GM19239 (cell line): ENCODE data around the gene SEMA4B.
"Not testable (repeated sequence)": the region's sequence is repeated elsewhere in the genome, so short reads cannot be mapped to it uniquely, and the experiment has no call there.

Experiments used
- DNase-seq: peaks from one replicate; pipeline ENCODE4 v3.0.0; 2011; ENCODE audit warnings: low spot score; ENCODE audit not compliant: insufficient read length
- FAIRE-seq: peaks from 2 replicates; lab custom pipeline; 2011; peaks lifted over from hg19 to GRCh38; lab: Jason Lieb, UNC

Gene SEMA4B

DNA sequence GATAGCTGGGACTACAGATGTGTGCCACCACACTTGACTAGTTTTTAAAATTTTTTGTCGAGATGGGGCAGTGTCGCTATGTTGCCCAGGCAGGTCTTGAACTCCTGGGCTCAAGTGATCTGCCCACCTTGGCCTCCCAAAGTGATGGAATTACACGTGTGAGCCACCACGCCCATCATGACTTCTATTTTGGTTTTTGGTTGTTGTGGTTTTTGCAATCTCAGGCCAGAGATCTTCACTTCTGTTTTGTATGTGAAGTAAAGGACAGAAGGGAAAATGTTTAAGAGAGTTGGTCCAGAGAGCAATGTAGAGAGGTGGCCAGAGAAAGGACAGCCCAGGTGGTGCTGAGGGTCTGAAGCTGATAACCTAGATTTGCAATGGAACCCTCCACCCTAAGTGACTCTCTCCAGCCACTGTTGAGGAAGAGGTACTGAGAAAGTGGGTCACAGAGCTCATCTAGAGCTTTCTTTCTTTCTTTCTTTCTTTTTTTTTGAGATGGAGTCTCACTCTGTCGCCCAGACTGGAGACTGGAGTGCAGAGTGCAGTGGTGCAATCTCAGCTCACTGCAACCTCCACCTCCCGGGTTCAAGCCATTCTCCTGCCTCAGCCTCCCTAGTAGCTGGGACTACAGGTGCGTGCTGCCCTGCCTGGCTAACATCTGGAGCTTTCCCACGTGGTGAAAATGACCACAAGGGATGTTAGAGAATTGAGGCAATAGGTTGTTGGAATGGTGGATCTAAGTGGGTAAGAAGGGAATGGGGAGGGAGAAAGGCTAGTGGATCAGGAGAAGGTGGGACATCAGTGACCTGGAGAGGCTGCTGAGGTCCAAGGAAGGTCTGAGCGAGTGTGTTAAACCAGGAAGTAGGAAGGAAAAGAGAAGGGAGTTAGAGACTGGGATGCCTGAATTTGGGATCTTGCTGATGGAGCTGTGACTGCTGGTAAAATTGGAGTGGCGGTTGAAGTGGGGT lies 22.4 kb upstream of the SEMA4B start:
- FAIRE-seq, result peak; percentile 64

DNA sequence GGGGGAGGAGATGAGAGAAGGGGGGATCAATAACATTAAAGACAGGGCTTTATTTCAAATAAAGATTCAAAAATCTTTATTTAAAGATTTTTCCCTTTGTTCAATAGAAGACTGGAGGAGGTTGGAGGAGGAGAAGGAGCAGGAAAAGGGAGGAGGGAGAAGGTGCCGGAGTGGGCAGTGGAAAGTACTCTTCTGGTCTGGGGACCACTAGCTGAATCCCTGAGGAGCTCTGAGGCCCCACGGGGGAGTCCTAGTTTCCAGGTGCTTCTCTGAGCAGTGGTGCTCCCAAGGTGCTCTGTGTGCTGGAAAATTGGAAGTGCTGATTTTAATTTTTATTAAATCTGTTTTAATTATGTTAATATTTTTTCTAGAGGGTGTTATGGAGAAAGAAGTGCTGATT lies 19.4 kb upstream of the SEMA4B start:
- DNase-seq, result no peak
- no peak for FAIRE-seq

More for the DNA sequence above, 22.4 kb upstream of the SEMA4B start:
- DNase-seq, result no peak

DNA sequence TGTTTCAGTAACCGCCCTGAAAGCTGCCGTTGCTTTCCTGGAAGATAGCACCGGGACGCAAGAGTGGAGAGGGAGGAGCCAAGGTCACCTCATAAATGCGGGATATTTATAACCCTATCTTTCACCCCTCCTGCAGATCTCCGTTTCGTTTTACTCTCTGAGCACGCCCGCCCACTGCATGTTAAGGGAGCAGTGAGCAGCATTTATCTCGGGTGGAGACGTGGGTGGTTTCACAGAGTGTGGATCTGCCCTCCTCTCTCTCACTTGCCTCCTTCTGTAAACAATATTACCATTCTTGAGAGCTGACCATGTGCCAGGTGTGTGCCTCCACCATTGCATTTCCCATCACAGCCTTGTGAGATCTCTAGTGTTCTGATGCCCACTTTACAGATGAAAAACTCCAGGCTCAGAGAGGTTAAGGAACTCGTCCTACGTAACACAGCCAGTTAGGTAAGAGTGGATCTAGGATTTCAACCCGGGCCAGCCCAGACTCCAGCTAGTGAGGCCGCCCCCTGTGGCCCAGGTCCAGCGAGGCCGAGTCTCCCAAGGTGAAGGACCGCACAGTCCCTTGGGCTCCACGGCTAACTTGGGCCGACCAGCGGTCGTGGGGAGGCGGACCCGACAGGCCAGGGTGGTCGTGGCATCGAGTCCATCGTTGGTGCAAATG lies 16.9 kb upstream of the SEMA4B start:
- FAIRE-seq (peak; percentile 90), DNase-seq (no peak)

DNA sequence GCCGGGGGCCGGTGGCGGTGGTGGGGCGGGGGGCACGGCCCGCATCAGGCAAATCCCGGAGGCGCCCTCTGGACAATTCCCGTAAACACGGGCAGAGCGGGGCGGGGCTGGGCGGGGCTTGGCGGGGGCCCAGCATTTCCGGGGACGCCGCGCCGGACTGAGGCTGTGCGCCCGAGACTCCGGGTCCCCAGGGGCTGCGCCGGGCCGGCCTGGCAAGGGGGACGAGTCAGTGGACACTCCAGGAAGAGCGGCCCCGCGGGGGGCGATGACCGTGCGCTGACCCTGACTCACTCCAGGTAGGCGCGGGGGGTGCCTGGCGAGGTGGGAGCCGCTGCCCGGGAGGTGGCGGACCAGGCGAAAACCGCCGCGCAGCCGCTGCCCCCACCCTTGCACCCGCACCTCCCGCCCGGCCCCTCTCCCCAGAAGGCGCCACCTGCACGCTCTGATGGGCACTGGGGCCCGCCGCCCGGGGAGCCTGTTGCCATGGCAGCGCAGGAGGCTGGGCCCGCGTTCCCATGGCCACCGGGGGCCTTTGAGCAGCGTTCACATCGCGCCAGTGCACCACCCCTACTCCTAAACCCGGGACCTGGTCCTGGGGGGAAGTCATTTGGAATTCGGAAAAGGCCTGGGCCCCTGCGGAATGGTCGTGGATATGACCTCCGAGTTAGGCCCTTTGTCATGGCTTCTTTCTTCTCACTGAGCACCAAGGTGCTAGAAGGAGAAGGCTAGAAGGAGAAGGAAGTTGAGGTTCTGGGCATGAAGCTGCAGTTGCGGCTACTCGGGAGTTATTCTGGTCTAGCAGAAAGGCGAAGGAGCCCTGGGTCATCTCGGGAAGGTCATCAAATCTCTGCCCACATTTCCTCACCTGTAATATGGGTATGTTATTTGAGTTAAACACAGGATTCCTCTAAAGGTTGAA lies 16.1 kb upstream of the SEMA4B start:
- DNase-seq (peak; percentile 66), FAIRE-seq (peak; percentile 84)

DNA sequence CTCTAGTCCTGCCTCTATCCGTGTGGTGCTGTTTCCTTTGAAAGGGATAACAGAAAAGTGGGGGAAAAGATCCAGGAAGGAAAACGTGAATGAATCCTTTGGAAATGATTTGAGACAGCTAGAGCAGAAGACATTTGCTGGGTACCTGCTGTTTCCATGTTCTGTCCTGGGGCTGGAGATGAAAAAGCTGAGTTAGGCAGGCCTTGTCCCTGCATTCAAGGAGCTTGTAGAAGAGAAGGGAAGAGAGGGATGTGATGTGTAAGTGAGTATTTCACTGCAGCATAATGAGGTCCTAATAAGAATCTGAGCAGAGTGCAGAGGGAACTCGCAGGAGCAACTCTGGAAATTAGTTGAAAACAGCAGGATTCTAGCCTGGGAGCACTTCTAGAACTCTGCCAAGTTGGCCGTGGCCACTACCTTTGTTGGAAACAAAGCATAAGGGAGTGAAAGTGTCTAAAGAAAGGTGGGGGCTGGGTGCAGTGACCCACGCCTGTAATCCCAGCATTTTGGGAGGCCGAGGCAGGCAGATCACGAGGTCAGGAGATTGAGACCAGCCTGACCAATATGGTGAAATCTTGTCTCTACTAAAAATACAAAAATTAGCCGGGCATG lies 13.8 kb upstream of the SEMA4B start:
- no peak for DNase-seq
- no peak for FAIRE-seq

DNA sequence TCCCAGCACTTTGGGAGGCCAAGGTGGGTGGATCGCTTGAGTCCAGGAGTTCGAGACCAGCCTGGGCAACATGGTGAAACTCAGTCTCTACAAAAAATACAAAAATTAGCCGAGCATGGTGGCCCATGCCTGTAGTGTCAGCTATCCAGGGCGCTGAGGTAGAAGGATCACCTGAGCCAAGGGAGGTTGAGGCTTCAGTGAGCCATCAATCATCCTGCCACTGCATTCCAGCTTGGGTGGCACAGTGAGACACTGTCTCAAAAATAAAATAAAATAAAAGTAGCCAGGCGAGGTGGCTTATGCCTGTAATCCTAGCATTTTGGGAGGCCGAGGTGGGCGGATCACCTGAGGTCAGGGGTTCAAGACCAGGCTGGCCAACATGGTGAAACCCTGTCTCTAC lies 13.1 kb upstream of the SEMA4B start:
- not testable (repeated sequence) for DNase-seq, FAIRE-seq

DNA sequence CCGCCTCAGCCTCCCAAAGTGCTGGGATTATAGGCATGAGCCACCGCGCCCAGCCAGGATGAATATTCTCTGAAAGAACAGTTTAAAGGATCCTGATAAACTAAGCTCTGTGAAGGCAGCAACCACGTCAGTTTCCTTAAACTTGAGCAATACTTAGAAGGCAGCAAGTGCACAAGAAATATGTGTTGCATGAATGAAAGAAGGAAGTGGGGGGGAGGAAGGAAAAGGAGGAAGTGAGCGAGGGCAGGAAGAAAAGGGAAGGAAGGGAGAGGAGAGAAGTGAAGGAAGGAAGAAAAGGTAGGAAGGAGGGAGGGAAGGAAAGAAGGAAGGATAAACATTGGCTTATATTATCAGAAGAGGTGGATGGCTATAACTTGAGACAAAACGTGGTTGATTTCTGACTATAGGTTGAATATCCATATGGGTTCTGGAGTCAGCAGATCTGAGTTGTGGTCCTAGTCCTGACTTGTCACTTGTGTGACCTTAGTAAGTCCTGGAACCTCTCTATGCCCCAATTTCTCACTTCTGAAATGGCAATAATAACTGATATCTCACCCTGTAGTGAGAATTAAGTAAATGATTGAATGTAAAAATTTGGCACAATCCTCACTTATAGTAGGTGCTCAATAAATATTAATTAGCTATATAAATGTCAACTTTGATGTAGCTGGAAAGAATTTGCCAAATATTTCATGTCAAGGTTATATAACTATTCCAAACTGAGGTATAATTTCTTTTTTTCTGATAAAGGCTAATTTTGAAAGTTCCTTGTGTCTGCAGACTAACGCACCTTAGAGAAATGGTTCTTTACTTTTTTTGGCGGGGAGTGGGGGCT lies 12.0 kb upstream of the SEMA4B start:
- DNase-seq, result no peak
- peak; percentile 8 for FAIRE-seq

DNA sequence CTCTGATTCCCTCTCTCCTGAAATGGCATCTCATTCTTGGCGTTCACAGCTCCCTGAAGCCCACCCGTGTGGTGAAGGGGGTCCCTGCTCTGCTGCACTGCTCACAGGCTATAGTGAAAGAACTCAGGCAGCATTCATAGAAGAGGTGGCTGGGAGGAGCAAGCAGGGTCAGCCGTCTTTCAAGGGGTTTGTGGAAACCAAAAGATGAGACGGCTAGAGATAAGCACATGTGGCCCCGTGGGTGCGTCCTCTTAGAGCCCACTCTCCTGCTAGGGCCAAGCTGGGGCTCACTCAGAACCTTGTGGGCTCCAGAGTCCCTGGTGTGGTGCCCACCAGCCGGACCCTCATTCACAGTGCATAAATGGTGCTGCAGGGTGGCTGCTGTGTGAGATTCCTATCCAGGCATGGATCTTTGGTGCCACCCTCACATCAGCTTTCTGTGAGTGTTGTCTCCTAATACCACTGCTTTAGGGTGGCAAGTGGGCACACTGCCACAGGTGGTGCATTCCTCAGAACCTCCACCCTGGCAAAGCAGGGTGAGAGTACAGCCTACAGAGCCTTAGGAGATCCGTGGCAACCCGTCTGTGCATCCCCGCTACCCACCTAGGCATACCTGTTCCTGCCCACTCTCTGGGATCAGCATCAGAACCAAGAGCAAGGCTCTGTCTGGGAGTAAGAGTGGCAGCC lies 11.2 kb upstream of the SEMA4B start:
- FAIRE-seq (no peak), DNase-seq (no peak)

DNA sequence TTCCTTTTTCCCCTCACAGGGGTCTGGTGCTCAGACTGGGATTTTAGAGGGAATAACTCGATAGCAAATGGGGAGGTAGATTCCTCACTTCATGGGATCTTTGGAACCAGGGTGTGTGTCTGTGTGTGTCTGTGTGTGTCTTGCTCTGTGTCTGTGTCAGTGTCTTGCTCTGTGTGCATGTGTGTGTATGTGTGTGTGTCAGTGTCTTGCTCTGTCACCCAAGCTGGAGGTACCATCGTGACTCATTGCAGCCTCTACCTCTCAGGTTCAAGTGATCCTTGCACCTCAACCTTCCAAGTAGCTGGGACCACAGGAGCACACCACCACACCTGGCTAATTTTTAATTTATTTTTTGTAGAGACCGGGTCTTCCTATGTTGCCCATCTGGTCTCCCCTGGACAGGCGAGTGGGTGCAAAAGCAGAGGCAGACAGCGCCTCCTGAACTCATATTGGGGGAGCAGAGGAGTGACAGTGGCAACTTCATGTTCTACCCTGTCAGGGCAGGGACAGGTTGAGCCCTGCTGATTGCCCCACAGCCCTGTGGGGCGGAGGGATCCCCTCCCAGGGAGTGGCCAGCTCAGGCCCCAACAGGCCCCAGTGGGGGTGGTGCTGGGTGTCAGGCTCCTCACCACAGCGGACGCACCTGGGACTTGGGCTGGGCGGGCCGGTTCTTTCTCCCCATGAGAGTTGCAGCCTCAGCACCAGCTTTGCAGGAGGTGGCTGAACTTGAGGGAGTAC lies 10.4 kb upstream of the SEMA4B start:
- FAIRE-seq, result peak; percentile 45
- DNase-seq, result no peak

DNA sequence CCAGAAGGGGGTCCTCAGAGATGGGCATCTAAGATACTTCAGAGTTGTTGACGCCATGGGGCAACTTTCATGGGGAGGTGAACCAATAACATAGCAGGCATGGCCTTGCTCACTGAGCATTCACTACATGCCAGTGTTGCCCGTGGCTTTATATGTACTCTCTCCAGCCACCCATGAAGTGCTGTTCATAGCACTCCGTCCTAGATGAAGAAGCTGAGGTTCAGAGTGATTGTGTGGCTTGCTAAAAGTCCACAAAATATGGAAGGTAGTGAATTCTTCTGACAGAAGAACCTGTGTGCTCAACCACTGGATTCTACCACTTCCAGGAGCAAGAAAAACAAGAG lies 9.8 kb upstream of the SEMA4B start:
- DNase-seq, result no peak
- peak; percentile 11 for FAIRE-seq

DNA sequence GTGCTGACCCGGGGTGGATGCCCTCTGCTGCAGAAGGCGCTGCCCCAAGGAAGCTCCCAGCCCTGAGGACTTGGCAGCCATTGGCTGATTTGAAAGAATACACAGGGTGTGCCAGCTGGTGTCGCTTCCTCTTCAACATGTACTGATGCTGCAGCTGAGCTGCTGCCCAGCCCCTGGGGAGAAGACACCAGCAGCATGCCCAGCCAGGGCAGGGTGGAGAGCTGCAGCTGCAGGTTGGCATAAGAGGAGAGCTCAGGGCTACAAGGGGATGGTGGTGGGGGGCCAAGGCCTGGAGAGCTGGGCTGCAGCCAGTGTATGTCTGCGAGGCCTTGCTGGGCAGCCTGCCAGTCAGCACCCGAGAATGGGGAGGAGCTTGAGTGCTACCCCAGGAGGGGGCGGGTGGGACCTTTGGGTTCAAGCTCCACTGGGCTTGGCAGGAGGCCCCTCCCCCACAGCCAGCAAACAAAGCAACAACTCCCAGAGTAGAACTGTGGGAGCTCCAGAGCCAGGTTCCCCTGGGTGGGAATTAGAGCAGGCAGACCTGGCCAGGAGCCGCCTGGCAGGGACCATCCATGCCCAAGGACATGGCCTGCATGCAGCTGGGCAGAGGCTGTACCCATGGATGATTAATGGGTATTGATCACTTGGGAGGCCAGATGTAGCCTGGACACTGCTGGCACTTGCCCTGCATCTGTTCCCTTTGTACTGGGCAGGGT lies 9.2 kb upstream of the SEMA4B start:
- FAIRE-seq (peak; percentile 58), DNase-seq (no peak)

DNA sequence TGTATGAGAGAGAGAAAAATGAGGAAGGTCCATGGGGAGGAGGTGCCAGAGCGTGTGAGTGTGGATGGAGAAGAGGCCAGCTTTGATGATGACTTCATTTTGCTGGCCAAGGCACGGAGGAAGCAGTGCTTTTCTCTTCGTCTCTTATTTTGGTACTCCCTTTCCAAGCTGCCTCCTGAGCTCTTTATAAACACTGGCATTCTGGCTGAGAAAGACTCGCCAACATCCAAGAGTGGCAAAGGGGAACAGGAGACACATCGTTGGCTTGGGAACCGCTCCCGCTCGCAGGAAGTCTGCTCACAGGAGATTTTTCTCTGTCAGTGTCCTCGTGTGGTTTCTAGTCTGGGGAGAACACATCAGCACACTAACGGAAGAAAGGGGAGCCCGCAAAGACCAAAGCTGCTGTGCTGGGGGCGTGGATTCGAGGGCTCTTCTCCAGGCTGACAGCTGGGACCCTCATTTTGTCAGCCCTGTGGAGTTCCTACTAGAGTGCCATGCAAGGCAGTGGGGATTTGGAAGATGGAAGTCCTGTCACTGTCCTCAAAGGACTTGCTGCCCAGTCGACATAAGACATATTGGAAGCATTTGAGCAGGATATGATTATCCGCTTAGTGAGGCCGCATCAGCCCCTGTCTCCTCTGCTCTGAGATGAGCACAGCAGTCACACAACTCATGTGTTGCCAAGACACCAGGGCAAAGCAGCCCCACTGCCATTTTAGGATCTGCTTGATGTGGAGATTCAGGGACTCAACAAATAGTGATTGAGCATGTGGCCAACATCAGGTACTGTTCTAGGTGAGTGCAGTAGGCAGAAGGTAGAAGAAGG lies 8.0 kb upstream of the SEMA4B start:
- DNase-seq (no peak), FAIRE-seq (peak; percentile 40)

DNA sequence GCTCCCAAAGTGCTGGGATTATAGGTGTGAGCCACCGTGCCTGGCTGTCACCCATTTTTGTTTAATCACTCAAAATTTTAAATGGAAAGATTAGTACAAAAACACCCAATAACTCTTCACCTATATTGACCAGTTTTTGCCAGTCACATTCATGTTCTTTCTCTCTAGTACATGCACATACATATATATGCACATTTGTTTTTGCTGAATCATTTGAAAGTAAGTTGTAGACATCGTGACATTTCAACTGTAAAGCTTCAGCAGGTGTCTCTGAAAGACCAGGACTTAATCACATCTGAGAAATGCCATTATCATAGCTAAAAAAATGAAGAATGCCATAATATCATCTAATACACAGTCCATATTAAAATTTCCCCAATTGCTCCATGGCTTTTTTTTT lies 6.5 kb upstream of the SEMA4B start:
- FAIRE-seq, result no peak
- DNase-seq, result no peak

DNA sequence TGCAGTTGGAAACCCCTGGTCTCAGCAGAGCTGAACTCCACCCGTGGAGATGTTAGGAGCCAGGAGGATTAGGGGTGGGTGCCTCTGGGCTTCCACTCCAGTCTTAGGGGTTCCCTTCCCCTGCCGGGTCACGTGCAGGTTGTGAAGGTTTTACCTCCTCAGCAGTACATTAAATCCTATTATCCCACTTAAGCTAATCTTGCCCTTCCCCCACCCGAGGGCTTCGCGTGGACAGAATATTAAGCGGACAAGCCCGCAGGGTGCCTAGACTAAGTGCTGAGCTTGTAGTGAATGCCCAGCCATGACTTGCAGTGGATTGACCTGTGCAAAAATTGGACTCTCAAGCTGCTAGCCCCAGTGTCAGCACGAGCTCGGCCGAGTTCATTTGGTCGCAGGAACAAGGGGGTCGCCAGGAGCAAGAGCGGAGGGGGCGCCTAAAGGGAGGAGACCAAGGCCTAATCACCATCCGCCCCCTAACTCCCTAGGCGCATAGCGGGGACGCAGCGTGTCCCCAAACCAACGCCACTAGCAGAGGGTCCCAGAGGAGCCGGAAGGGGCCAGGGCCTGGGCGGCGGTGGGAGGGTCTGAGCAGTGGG lies 498 bp upstream of the SEMA4B start:
- FAIRE-seq (no peak), DNase-seq (no peak)

DNA sequence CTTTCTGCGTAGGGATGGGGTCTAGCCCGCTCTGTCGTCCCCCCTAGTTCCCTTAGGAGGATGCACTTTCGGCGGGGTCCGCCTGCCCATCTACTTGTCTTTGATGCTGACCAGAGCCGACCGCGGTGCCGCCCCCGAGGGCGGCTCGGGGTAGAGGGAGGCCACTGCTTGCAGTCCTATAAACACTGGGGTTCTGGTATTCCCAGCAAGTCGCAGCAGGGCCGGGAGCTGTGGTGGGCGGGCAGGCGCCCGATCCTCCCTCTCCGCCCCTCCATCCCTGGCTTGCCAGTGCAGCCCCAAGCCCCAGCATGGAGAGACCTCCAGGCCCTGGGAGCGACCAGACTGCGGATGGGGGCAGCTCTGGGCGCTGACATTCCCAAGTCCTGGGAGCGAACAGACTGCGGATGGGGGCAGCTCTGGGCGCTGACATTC lies 830 bp downstream of the SEMA4B start:
- FAIRE-seq, result no peak
- no peak for DNase-seq

DNA sequence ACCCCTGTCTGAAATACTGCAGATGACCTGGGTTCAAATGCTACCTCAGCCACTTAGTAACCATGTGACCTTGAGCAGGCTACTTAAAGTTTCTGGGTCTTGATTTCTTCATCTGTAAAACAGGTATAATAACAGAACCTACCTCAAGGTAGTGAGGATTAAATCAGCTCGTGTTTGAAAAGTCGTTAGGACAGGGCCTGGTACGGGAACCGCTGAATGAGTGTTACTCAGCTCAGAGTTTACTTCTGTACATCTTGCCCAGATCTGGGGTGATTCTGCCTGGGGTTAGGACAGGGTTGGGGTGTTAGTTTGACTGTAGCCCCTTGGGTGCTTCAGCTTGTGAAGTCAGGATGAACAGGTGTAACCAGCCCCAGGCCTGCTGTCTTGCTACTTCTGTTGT lies 1.8 kb downstream of the SEMA4B start:
- FAIRE-seq, result no peak

More for the DNA sequence above, 1.8 kb downstream of the SEMA4B start:
- DNase-seq, result no peak
